ENCODE measurements around the gene RAD23B.
"Not testable (repeated sequence)": the region's sequence is repeated elsewhere in the genome, so short reads cannot be mapped to it uniquely, and the experiment has no call there.

Gene RAD23B

DNA sequence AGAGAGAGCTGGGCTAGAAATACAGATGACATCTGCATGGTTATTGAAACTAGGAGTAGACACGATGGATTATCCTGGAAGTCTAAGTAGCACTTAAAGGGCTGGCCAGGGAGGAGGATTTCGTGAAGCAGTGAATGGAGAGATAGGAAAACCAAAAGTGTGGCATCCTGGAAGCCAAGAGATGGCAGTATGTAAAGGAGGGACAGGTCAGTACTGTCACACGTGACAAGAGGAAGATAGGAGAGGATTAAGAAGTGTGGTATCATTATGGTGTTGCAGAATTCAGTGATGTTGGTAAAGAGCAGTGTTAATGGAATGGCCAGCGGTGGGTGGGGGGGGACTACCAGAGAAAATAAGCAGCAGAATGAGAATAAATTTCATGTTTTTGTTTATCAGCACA, 11.7 kb downstream of the RAD23B start:
- DNase-seq: no peak

DNA sequence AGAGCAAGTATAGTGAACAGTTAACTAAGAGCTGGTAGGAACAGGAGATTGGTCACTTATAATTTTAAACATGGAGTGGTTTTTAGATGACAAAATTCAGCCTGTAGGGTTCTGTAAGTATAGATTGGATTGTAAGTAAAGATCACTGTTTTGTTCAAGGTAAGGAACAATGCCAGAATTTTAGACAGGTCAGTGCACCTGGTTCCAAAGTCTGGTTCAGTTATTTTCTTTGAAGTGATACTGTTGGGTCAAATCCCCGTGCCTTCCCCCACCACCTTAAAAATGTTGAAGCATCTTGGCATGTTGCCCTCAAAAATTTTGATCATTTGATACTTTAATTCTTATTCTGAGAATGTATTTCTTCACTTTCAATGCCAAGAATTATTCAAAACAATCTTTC, 12.9 kb downstream of the RAD23B start:
- no peak for DNase-seq

DNA sequence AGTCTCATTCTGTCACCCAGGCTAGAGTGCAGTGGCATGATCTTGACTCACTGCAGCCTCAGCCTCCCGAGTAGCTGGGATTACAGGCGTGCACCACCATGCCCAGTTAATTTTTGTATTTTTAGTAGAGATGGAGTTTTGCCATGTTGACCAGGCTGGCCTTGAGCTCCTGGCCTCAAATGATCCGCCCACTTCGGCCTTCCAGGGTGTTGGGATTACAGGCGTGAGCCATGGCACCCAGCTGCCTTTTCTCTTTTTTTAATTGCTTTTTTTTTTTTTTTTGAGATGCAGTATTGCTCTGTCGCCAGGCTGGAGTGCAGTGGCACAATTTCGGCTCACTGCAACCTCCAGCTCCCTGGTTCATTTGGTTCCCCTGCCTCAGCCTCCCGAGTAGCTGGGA, 13.5 kb downstream of the RAD23B start:
- DNase-seq: not testable (repeated sequence)

GRCh38 chr9:107299437-107299836, 16.4 kb downstream of the RAD23B start:
- no peak for DNase-seq

DNA sequence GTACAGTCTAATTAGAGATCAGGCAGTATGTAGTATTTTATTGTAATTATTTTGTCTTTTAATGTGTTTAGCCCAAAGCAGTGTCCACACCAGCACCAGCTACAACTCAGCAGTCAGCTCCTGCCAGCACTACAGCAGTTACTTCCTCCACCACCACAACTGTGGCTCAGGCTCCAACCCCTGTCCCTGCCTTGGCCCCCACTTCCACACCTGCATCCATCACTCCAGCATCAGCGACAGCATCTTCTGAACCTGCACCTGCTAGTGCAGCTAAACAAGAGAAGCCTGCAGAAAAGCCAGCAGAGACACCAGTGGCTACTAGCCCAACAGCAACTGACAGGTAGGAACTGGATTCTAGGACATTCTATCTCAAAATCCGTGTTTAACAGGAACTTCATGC, 23.2 kb downstream of the RAD23B start:
- no peak for DNase-seq

DNA sequence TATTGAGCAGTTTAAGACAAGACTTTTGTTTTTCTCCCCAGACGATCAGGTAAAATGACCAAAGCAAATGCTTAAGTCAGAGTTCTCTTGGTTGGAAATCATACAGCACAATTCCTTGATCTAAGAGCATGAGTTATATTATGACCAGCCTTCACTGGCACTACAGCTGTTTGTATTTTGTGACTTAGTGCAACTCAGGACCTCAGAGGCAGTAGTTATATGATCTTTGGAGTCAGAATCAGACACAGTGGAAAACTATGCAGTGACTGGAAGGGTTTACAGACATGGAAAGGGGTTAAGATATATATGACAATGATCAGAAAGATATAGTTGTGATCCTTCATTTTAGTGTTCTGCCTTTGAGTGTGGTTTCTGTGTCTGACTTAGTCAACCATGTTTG, 24.3 kb downstream of the RAD23B start:
- no peak for DNase-seq

DNA sequence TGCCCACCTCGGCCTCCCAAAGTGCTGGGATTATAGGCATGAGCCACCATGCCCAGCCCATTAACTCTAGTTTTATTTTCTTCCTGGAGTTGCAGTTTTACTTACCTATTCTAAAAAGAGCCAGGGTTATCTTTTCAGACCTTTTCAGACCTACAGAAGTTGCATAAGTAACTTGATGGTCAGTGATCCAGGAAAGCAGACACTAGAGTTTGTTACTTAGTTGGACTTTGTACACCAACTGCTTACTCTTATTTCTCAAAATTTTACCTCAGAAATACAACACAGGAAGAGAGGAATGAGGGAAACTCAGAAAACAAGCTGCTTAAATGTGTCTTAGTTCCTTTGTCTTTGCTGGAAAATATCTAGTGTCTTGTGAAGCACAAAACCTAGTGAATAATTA, 25.4 kb downstream of the RAD23B start:
- DNase-seq: no peak

- DNase-seq: peak in 1 of 5 donors; percentile 32
Observed at GRCh38 chr9:107309271-107309670, 26.2 kb downstream of the RAD23B start.

DNA sequence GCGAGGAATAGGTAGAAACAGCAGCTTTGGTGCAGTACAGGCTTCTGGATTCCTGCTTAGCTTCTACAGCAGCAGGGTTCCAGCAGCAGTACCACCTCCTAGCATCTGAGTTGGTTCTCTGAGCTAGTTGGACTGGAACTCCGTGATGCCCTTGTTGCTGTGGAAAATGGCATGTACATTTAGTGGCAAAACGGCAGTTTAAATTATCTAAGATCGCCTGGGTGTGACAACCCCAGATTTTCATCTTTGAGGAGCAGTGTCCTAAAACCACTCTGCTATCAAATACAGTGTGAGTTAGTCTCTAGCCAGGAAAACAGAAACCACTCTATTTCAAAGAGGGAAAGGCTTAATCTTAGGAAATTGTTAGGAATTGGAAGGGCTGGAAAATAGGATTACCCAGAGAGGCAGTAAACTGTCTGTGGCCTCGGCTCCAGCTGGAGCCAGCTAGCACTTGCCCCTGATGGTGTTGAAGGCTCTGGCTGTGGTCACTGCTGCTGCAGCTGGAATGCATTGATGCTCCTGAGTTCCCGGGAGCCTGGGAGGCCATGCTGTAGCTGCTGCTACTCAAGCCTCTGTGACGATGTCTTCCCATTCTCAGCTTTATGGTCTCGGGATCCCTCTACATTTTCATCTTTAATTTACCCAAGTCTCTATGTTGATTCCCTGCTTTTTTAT, 29.4 kb downstream of the RAD23B start:
- DNase-seq: no peak

GRCh38 chr9:107313555-107314096, 30.5 kb downstream of the RAD23B start:
- no peak for DNase-seq

GRCh38 chr9:107314763-107315162, 31.7 kb downstream of the RAD23B start:
- no peak for DNase-seq

DNA sequence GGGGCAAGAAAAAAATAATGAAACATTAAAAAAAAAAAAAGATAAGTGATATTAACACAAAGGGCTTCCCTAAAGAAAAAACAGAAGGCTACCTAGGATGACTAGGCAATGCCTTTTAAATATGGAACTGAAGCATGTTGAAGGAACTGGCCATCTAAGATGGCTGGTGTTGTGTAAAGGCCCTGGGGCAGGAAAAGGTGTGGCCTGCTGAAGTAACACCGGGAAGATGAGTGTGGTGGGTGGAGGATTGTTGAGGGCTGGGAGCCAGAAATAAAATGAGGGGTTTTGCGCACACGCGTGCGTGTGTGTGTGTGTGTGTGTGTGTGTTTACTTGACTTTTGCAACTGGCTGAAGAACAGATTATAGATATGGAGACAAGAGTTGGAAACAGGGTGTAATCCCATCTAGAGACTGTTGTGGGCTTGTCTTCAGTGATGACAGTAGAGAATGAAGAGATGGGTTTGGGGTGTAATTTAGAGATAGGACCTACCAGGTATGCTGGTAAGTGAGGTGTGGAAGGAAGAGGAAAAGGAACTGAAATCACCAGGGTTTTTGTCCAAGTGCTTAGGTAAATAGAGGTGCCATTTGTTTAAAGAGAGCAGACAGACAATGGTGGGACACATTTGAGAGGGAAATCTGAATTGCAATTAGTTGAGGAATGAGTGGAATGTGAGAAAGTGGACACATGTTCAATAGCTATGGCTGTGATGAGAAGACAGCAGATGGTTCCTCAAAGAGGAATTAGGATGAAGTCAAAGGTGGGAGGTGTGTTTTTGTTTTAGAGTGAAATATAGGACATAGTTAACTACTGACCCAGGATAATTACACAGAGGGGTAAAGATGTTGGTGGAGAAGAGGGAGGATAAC, 33.9 kb downstream of the RAD23B start:
- no peak for DNase-seq

GRCh38 chr9:107322643-107323042, 39.6 kb downstream of the RAD23B start:
- no peak for DNase-seq

GRCh38 chr9:107323836-107324585, 40.9 kb downstream of the RAD23B start:
- no peak for DNase-seq

DNA sequence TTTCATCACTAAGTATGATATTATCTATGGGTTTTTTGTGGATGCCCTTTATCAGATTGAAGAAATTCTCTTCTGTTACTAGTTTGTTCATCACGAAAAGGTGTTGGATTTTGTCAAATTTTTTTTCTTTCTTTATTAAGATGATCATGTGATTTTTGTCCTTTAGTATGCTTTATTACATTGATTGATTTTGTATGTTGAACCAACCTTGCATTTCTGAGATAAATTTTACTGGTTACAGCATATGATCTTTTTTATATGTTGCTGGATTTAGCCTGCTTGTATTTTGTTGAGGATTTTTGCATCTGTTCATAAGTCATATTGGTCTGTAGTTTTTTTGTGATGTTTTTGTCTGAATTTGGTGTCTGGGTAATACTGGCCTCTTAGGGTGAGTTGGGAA, 42.8 kb downstream of the RAD23B start:
- no peak for DNase-seq

DNA sequence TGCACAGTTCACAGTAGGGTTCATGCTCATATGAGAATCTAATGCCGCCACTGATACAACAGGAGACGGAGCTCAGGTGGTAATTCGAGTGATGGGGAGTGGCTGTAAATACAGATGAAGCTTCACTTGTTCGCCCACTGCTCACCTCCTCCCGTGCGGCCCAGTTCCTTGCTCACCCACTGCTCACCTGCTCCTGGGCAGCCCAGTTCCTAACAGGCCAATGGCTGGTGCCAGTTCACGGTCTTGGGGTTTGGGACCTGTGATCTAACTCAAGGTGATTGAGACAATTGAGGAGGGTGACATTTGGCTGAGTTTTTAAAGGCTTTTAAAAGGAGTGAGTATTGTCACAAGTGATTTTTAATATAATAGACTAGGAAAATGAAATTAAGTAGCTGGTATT, 45.4 kb downstream of the RAD23B start:
- DNase-seq: no peak

GRCh38 chr9:107330420-107330819, 47.3 kb downstream of the RAD23B start:
- DNase-seq: no peak

DNA sequence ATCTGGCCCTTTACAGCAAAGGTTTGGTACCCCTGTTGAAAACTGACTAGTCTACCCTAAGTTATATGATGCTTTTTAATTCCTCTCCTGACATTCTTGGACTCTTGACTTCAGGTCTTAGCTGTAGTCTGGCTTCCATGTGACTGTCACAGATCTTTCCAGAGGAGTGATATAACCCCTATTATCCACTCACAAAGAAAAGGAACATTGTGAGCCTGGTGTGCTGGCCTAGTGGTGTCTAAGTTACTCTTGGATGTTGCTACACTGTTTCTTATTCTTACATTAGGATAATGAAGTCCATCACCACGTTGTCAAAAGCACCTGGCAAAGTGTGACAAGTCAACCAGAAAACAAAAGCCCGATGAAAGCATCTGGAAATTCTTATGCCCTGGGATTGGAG, 49.8 kb downstream of the RAD23B start:
- DNase-seq: no peak

- no peak for DNase-seq
Observed at GRCh38 chr9:107333363-107333762, 50.3 kb downstream of the RAD23B start.

DNA sequence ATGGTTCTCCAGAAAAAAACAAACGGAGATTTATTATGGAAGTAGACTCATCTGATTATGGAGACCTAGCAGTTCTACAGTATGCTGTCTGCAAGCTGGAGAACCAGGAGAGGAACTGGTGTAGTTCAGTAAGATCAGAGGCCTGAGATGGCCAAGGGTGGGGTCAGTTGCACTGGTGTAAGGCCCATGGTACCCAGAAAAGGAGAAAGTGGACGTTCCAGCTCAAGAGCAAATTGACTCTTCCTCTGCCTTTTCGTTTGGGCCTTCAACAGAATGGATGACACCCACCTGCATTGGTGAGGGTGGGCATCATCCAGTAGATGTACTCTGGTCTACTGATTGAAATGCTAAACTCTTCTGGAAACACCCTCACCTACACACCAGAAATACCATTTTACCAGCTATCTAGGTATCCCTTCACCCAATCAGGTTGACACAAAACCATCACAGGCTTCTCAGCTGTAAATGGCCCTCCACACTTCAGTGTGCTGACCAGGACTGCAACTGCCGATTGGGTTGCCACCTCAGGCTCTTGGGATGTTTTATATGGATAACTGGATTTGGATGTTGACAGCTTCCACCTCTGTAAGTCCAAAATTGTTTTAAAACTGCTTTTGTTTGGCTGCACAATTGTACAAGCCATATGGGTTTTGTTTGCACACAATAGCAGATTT, 51.2 kb downstream of the RAD23B start:
- DNase-seq: no peak

DNA sequence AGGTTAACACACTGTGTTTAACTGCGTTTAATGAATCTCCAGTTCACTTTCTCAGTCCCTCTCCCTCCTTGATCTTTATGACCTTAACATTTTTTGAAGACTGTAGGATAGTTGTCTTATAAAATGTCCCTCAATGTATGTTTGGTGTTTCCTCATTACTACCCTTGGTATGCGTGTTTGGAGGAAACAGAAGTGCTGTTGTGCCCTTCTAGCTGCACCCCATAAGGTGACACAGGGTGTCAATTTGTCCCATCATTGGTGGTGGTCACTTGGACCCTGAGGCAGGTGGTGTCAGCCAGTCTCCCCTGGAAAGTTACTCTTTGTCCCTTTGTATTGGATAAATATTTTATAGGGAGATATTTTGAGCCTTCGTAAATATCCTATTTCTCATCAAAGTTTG, 52.3 kb downstream of the RAD23B start:
- no peak for DNase-seq

DNA sequence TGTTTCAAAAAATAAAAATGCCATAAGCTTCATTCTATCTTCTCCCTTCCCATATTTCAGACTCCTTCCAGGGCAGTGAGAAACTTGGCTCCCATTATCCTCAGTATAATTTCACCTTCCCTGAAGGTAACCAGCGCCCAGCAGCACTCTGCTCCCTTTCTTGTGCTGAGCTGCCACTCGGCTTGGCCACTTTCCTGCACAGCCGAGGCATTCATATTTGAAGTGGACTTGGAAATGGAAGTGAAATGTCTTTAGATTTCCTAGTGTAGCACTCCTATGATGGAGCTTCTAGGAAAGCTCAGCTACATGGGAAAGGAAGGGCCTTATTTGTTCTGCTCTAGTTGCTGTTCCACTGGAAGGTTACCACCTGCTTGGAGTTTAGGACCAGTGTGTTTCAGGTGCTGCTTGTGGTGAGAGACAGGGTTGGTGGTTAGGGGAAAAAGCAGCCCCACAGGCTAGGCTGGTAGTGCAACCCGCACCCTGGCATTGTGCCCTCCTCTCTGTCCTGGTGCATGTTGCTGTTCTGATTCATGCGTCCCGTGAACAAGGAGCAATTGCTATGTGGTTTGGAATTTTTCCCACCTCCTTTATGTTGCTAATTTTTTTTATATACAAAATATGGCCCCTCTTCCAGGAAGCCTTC, 53.8 kb downstream of the RAD23B start:
- DNase-seq: no peak

Data from T-helper 1 cell (primary cell).